PC-3 (cell line): Measurements from ENCODE around the gene AOPEP. TPM values are rescaled to one million over a fixed set of nuclear protein-coding genes. Genes with fewer than 3 reads are reported as not detected.
A peak's percentile ranks its signal among the peaks of the same experiment; 100 is the strongest.

Experiments
- ATAC-seq: fragments of 200-7000 bp; cut with Tn5 transposase; 2 replicates; pipeline ENCODE4 v1.9.1; 2020; ENCODE audit warnings: mild to moderate bottlenecking, moderate library complexity
- BruUV-seq: library from RNA; stranded (reverse); fragments of 400-500 nt; replicated peaks from 2 replicates; lab custom pipeline; 2021; lab: Mats Ljungman, UMichigan
- CTCF ChIA-PET: fragments of 300-600 bp; sonication (Branson Sonifier 250); formaldehyde crosslinking; loops from one replicate; lab custom pipeline; 2022; ENCODE audit warnings: antibody characterized with exemption; lab: Charles Lee
- POLR2A ChIA-PET: fragments of 300-600 bp; sonication (Branson Sonifier 250); formaldehyde crosslinking; loops from one replicate; lab custom pipeline; 2022; ENCODE audit warnings: antibody characterized with exemption; ENCODE audit not compliant: unreplicated experiment; lab: Charles Lee
- DNase-seq: peaks from one replicate; pipeline ENCODE4 v3.0.0-alpha.2; 2015
- H2AFZ ChIP-seq: fragments of 300-600 bp; sonication (generic); 2 replicates; pipeline ENCODE4 v1.6.0; 2016; ENCODE audit warnings: antibody characterized with exemption, low read length
- H3F3A ChIP-seq: fragments of 300-600 bp; sonication (generic); one replicate; pipeline ENCODE4 v1.6.0; 2017; ENCODE audit warnings: antibody characterized with exemption, low read length, control low read depth, mild to moderate bottlenecking; ENCODE audit not compliant: unreplicated experiment
- H3K27ac ChIP-seq: fragments of 300-600 bp; sonication (generic); 2 replicates; pipeline ENCODE4 v1.5.1; 2016; ENCODE audit warnings: mild to moderate bottlenecking, low read length
- H3K27me3 ChIP-seq: fragments of 300-600 bp; sonication (generic); 2 replicates; pipeline ENCODE4 v1.6.1; 2016; ENCODE audit warnings: low read length, mixed read lengths
- H3K36me3 ChIP-seq: fragments of 300-600 bp; sonication (generic); 2 replicates; pipeline ENCODE4 v1.6.1; 2016; ENCODE audit warnings: low read depth, mixed run types, low read length, mixed read lengths
- H3K4me1 ChIP-seq: fragments of 300-600 bp; sonication (generic); 2 replicates; pipeline ENCODE4 v1.5.1; 2016; ENCODE audit warnings: low read length; ENCODE audit not compliant: insufficient read depth
- H3K4me2 ChIP-seq: fragments of 300-600 bp; sonication (generic); 2 replicates; pipeline ENCODE4 v1.6.0; 2016; ENCODE audit warnings: low read length
- H3K4me3 ChIP-seq: fragments of 300-600 bp; sonication (generic); 2 replicates; pipeline ENCODE4 v1.5.1; 2016; ENCODE audit warnings: mild to moderate bottlenecking, low read length, mixed read lengths
- H3K79me2 ChIP-seq: fragments of 300-600 bp; sonication (generic); 2 replicates; pipeline ENCODE4 v1.6.1; 2017; ENCODE audit warnings: low read length, mixed read lengths
- H3K9ac ChIP-seq: fragments of 300-600 bp; sonication (generic); 2 replicates; pipeline ENCODE4 v1.6.0; 2016; ENCODE audit warnings: mild to moderate bottlenecking, low read length
- H3K9me2 ChIP-seq: fragments of 300-600 bp; sonication (generic); replicated peaks from 2 replicates; pipeline ENCODE4 v1.6.1; 2016; ENCODE audit warnings: mixed run types, low read length, mixed read lengths
- H3K9me3 ChIP-seq: fragments of 300-600 bp; sonication (generic); 2 replicates; pipeline ENCODE4 v1.6.1; 2016; ENCODE audit warnings: low read length, mixed read lengths
- H4K20me1 ChIP-seq: fragments of 300-600 bp; sonication (generic); 2 replicates; pipeline ENCODE4 v1.6.1; 2016; ENCODE audit warnings: low read length, mixed read lengths
- CTCF ChIP-seq: fragments of 300-600 bp; sonication (generic); conservative IDR thresholded peaks from 2 replicates; pipeline ENCODE4 v1.5.1; 2017; ENCODE audit warnings: antibody characterized with exemption, low read depth, mild to moderate bottlenecking, low read length
- EZH2 ChIP-seq: fragments of 300-600 bp; sonication (generic); IDR thresholded peaks from one replicate; pipeline ENCODE4 v1.6.1; 2017; ENCODE audit warnings: antibody characterized with exemption, mild to moderate bottlenecking, low read length; ENCODE audit not compliant: unreplicated experiment
- EZH2phosphoT487 ChIP-seq: fragments of 300-600 bp; sonication (generic); IDR thresholded peaks from 2 replicates; pipeline ENCODE4 v1.6.1; 2018; ENCODE audit warnings: mild to moderate bottlenecking, antibody characterized with exemption, low read length, borderline replicate concordance
- intact Hi-C: fragments of 100-400 bp; cut with micrococcal nuclease; formaldehyde crosslinking; loops from 2 replicates; pipeline ENCODE4 v1.9.0; 2023
- total RNA-seq: library from RNA; depleted of rRNA; stranded (reverse); fragments of >200 nt; gene quantifications from 2 replicates; pipeline ENCODE4 v1.2.3, GENCODE V29; 2014

Gene AOPEP
- total RNA-seq, 1 experiment from 2014 or later = 23.1 TPM

GRCh38 chr9:94806307-94806893 is 79.9 kb downstream of the AOPEP start:
- Histone ChIP-seq H3K4me3 (no peak overlapping the region), H3K4me2 (peak overlapping the region; percentile 54), H2AFZ (no peak overlapping the region), H3K79me2 (peaks cover 8% of the 10 kb centered on the region; the same call in 1 of the 2 replicates), H3K27me3 (no peaks in the 10 kb centered on the region), H3K9me3 (no peaks in the 10 kb centered on the region), H3F3A (no peaks in the 10 kb centered on the region), H4K20me1 (no peaks in the 10 kb centered on the region), H3K27ac (peak overlapping the region; percentile 97), H3K4me1 (peaks cover 28% of the 10 kb centered on the region), H3K9ac (peak overlapping the region; percentile 83), H3K36me3 (no peaks in the 10 kb centered on the region), H3K9me2 (no peaks in the 10 kb centered on the region)
- ChIA-PET POLR2A (no interaction called here), CTCF (interaction anchor here (0.6 kb wide), 1 partner anchor 321 kb away, joined by 3 read pairs; no protein-coding TSS in a partner anchor)
- no peak for TF ChIP-seq EZH2
- TF ChIP-seq EZH2phosphoT487 = no peak
- TF ChIP-seq CTCF = no peak
- no TSS peak for BruUV-seq
- intact Hi-C loops = no loop called here
- ATAC-seq (peak; percentile 14; the same call in 1 of the 2 replicates), DNase-seq (peak; percentile 41)

- H3K27me3 ChIP-seq = no peaks in the 10 kb centered on the region
- H3K4me3 ChIP-seq = no peak overlapping the region
- H3K4me1 ChIP-seq = peaks cover 36% of the 10 kb centered on the region
- ChIA-PET POLR2A (no interaction called here), CTCF (no interaction called here)
- peaks cover 8% of the 10 kb centered on the region; the same call in 1 of the 2 replicates for H3K79me2 ChIP-seq
- H4K20me1 ChIP-seq = no peaks in the 10 kb centered on the region
- H3K9me3 ChIP-seq = no peaks in the 10 kb centered on the region
- ATAC-seq (no peak), DNase-seq (no peak)
- H3K9me2 ChIP-seq = no peaks in the 10 kb centered on the region
- H3K9ac ChIP-seq = no peak overlapping the region
- TF ChIP-seq EZH2 = no peak
- no peak for TF ChIP-seq CTCF
- no peak for TF ChIP-seq EZH2phosphoT487
- no peak overlapping the region for H2AFZ ChIP-seq
- H3F3A ChIP-seq = no peaks in the 10 kb centered on the region
- intact Hi-C loops = no loop called here
- no TSS peak for BruUV-seq
- H3K36me3 ChIP-seq = no peaks in the 10 kb centered on the region
- no peak overlapping the region for H3K4me2 ChIP-seq
- H3K27ac ChIP-seq = no peak overlapping the region; the same call in 1 of the 2 replicates
These were observed 81.1 kb downstream of the AOPEP start for GRCh38 chr9:94807556-94807955.

GRCh38 chr9:94808926-94809700 is 82.6 kb downstream of the AOPEP start:
- Histone ChIP-seq H3K79me2 (peaks cover 8% of the 10 kb centered on the region; the same call in 1 of the 2 replicates), H3K9ac (no peak overlapping the region), H3K9me3 (no peaks in the 10 kb centered on the region), H3K4me3 (no peak overlapping the region), H3F3A (no peaks in the 10 kb centered on the region), H3K9me2 (no peaks in the 10 kb centered on the region), H3K27ac (no peak overlapping the region), H2AFZ (no peak overlapping the region), H3K4me2 (no peak overlapping the region), H4K20me1 (no peaks in the 10 kb centered on the region), H3K36me3 (no peaks in the 10 kb centered on the region), H3K27me3 (no peaks in the 10 kb centered on the region), H3K4me1 (peaks cover 41% of the 10 kb centered on the region)
- intact Hi-C loops = no loop called here
- BruUV-seq = no TSS peak
- ChIA-PET CTCF (no interaction called here), POLR2A (no interaction called here)
- no peak for TF ChIP-seq EZH2phosphoT487
- TF ChIP-seq EZH2 = no peak
- no peak for TF ChIP-seq CTCF
- DNase-seq (no peak), ATAC-seq (no peak)
